22Rv1 (cell line): ENCODE data around the gene EEIG1.

Source experiments
- CTCF ChIP-seq: fragments of 450-650 bp; IDR thresholded peaks from 2 replicates; pipeline ENCODE4 v1.5.1; 2017; ENCODE audit warnings: mild to moderate bottlenecking
- ZFX ChIP-seq: fragments of 450-650 bp; IDR thresholded peaks from 2 replicates; pipeline ENCODE4 v1.6.1; 2017; ENCODE audit warnings: antibody characterized with exemption, borderline replicate concordance

GRCh38 chr9:127987103-127987614, 6.4 kb upstream of the EEIG1 start:
- TF ChIP-seq CTCF: no peak
- no peak for TF ChIP-seq ZFX
